DOHH2 (cell line): ENCODE data around the gene PPP1R12C.
"Not testable (repeated sequence)": the region's sequence is repeated elsewhere in the genome, so short reads cannot be mapped to it uniquely, and the experiment has no call there.

ENCODE experiments used
- H3F3A ChIP-seq: fragments of 200-600 bp; sonication (generic), shearing (Covaris generic); 2 replicates; pipeline ENCODE4 v1.6.0; 2016; ENCODE audit warnings: antibody characterized with exemption, mild to moderate bottlenecking; ENCODE audit not compliant: control insufficient read depth, insufficient read depth
- H3K27ac ChIP-seq: fragments of 200-600 bp; sonication (generic); 2 replicates; pipeline ENCODE4 v1.5.1; 2014; ENCODE audit warnings: low read depth, mild to moderate bottlenecking, low read length, moderate library complexity
- H3K27me3 ChIP-seq: fragments of 200-600 bp; sonication (generic); 2 replicates; pipeline ENCODE4 v1.6.1; 2014; ENCODE audit warnings: mild to moderate bottlenecking, low read length, mixed read lengths; ENCODE audit not compliant: control insufficient read depth
- H3K36me3 ChIP-seq: fragments of 200-600 bp; sonication (generic); 2 replicates; pipeline ENCODE4 v1.6.1; 2014; ENCODE audit warnings: mild to moderate bottlenecking, low read length, moderate library complexity, mixed read lengths; ENCODE audit not compliant: control insufficient read depth
- H3K4me1 ChIP-seq: fragments of 200-600 bp; sonication (generic); 2 replicates; pipeline ENCODE4 v1.6.1; 2014; ENCODE audit warnings: mild to moderate bottlenecking, low read length, mixed read lengths; ENCODE audit not compliant: control insufficient read depth
- H3K4me2 ChIP-seq: fragments of 200-600 bp; sonication (generic); 2 replicates; pipeline ENCODE4 v1.6.0; 2014; ENCODE audit warnings: mild to moderate bottlenecking, low read length, moderate library complexity
- H3K4me3 ChIP-seq: fragments of 200-600 bp; sonication (generic); 2 replicates; pipeline ENCODE4 v1.5.1; 2014; ENCODE audit warnings: mild to moderate bottlenecking, low read length, mixed read lengths
- H3K79me2 ChIP-seq: fragments of 200-600 bp; sonication (generic); 2 replicates; pipeline ENCODE4 v1.6.1; 2014; ENCODE audit warnings: mild to moderate bottlenecking, low read length, mixed read lengths; ENCODE audit not compliant: control insufficient read depth
- H3K9me2 ChIP-seq: fragments of 200-600 bp; sonication (generic); replicated peaks from 2 replicates; pipeline ENCODE4 v1.6.1; 2014; ENCODE audit warnings: mild to moderate bottlenecking, low read length, mixed read lengths; ENCODE audit not compliant: control insufficient read depth
- H3K9me3 ChIP-seq: fragments of 200-600 bp; sonication (generic); 2 replicates; pipeline ENCODE4 v1.6.1; 2014; ENCODE audit warnings: antibody characterized with exemption, low read length, mixed read lengths; ENCODE audit not compliant: control insufficient read depth, insufficient read depth
- H4K20me1 ChIP-seq: fragments of 200-600 bp; sonication (generic); 2 replicates; pipeline ENCODE4 v1.6.0; 2014; ENCODE audit warnings: low read depth, mild to moderate bottlenecking, antibody characterized with exemption, low read length, moderate library complexity; ENCODE audit not compliant: control insufficient read depth, insufficient read depth
- CTCF ChIP-seq: fragments of 200-600 bp; sonication (generic); IDR thresholded peaks from one replicate; pipeline ENCODE4 v1.5.1; 2014; ENCODE audit warnings: antibody characterized with exemption, mild to moderate bottlenecking, low read depth, low read length; ENCODE audit not compliant: poor library complexity, severe bottlenecking
- EZH2phosphoT487 ChIP-seq: fragments of 200-600 bp; sonication (generic); IDR thresholded peaks from 2 replicates; pipeline ENCODE4 v1.6.1; 2017; ENCODE audit warnings: borderline replicate concordance, mild to moderate bottlenecking, antibody characterized with exemption, low read length, moderate library complexity, mixed read lengths

The PPP1R12C gene

GRCh38 chr19:55063492-55063843 lies 54.0 kb downstream of the PPP1R12C start:
- no peaks in the 10 kb centered on the region for H3F3A ChIP-seq
- H3K9me2 ChIP-seq, result no peaks in the 10 kb centered on the region
- H3K4me3 ChIP-seq, result peak overlapping the region; percentile 99
- H4K20me1 ChIP-seq, result peaks cover 6% of the 10 kb centered on the region; the same call in 1 of the 2 replicates
- H3K4me2 ChIP-seq, result peak overlapping the region; percentile 32; the same call in 1 of the 2 replicates
- H3K9me3 ChIP-seq, result no peaks in the 10 kb centered on the region
- H3K27ac ChIP-seq, result no peak overlapping the region
- peaks cover 13% of the 10 kb centered on the region for H3K4me1 ChIP-seq
- no peak for TF ChIP-seq EZH2phosphoT487
- no peak for TF ChIP-seq CTCF
- peaks cover 3% of the 10 kb centered on the region for H3K27me3 ChIP-seq
- peaks cover 7% of the 10 kb centered on the region for H3K36me3 ChIP-seq
- H3K79me2 ChIP-seq, result peaks cover 20% of the 10 kb centered on the region

GRCh38 chr19:55062735-55063491 lies 54.5 kb downstream of the PPP1R12C start, which contains the start of gene RDH13:
Gene RDH13 (minus strand): TSS chr19:55063148. CDS start chr19:55063032, 116 bp downstream.
- no peaks in the 10 kb centered on the region for H3K9me3 ChIP-seq
- no peak for TF ChIP-seq CTCF
- TF ChIP-seq EZH2phosphoT487, result no peak
- H3K79me2 ChIP-seq, result peaks cover 20% of the 10 kb centered on the region
- peaks cover 10% of the 10 kb centered on the region for H3K36me3 ChIP-seq
- H3K4me3 ChIP-seq, result peak within 1 kb of the TSS; percentile 99
- H3K4me2 ChIP-seq, result peak within 1 kb of the TSS; percentile 95
- H4K20me1 ChIP-seq, result peaks cover 6% of the 10 kb centered on the region; the same call in 1 of the 2 replicates
- H3K27ac ChIP-seq, result peak within 1 kb of the TSS; percentile 41
- H3K27me3 ChIP-seq, result peaks cover 3% of the 10 kb centered on the region
- no peaks in the 10 kb centered on the region for H3K9me2 ChIP-seq
- peaks cover 13% of the 10 kb centered on the region for H3K4me1 ChIP-seq
- H3F3A ChIP-seq, result no peaks in the 10 kb centered on the region

GRCh38 chr19:55060287-55060686 lies 57.1 kb downstream of the PPP1R12C start:
- Histone ChIP-seq H3K4me1 (peaks cover 13% of the 10 kb centered on the region), H3K79me2 (peaks cover 20% of the 10 kb centered on the region), H3K36me3 (peaks cover 26% of the 10 kb centered on the region)
- H3K27ac ChIP-seq, H3K9me3 ChIP-seq, H3K4me3 ChIP-seq, H4K20me1 ChIP-seq, H3F3A ChIP-seq, H3K9me2 ChIP-seq, H3K27me3 ChIP-seq, H3K4me2 ChIP-seq: not testable (repeated sequence)
